Middle frontal gyrus (tissue), 1 donor: Measurements from ENCODE around the gene HOXC9.

Experiments
- DNase-seq: peaks from one replicate; pipeline ENCODE4 v3.0.0-alpha.2; 2015; ENCODE audit warnings: low spot score; ENCODE audit errors: extremely low spot score

Gene HOXC9

DNA sequence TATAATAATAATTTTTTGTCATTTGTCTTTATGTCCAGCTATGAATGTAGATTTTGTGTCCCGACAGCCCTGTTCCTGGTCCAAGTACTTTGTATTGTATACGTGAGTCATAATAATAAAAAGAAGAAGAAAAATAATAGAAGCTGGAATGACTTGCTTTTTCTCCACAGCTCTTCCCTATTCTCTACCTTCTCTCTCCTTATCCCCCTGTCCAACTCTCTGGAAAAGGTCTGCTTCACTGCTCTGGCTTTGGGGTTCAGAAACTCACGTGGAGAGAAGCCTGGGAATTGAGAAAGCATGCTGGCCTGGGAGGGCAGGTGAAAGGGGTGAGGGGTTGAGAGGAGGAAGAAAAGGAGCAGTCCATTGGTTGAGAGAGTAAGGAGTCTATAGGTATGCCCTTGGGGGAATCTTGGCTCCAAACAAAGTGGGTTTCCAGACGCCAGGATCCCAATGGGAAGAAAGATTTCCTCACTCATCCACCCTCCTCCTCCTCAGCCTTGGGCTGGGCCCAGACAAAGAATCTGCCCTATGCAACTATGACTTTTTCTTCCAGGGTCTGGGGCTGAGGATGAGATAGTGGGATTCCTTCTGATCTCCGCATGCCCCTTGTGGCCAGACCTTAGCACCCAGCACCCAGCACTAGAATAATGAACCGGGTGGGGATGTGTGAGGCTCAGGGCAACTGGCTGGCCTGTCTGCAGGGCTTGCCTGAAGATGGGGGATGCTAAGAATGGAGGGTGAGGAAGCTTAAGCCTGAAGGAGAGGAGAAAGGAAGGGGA lies 12.9 kb downstream of the HOXC9 start:
- no peak for DNase-seq

DNA sequence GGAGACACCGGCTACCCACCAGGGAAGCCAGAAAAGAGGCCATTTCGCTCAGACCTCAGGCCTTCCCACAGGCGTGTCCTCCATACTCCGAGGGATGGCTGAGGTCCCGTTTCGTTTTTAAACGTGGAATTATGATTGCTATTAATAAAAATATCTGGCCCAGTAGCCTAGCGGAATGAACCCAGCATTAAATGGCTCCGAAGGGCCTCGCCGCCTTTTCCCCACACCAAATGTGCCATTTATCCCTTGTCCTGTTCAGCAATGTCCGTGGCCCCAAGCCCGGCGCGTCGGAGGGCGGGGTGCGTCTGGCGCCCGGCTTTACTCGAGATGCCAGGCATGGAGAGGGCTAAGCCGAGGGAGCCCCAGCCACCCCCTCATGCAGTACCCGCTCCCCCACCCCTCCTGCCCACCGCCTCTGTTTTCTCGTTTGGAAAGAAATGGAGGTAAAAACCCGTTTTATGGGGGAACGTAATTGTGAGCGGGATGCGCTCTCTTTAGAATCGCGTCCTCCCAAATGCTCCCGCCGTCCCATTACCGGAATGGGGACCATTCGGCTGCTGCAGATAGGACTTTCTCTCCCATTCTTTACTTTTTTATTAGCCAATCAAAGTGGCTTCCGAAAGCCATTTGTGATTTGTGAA lies 14.5 kb downstream of the HOXC9 start:
- DNase-seq = no peak

DNA sequence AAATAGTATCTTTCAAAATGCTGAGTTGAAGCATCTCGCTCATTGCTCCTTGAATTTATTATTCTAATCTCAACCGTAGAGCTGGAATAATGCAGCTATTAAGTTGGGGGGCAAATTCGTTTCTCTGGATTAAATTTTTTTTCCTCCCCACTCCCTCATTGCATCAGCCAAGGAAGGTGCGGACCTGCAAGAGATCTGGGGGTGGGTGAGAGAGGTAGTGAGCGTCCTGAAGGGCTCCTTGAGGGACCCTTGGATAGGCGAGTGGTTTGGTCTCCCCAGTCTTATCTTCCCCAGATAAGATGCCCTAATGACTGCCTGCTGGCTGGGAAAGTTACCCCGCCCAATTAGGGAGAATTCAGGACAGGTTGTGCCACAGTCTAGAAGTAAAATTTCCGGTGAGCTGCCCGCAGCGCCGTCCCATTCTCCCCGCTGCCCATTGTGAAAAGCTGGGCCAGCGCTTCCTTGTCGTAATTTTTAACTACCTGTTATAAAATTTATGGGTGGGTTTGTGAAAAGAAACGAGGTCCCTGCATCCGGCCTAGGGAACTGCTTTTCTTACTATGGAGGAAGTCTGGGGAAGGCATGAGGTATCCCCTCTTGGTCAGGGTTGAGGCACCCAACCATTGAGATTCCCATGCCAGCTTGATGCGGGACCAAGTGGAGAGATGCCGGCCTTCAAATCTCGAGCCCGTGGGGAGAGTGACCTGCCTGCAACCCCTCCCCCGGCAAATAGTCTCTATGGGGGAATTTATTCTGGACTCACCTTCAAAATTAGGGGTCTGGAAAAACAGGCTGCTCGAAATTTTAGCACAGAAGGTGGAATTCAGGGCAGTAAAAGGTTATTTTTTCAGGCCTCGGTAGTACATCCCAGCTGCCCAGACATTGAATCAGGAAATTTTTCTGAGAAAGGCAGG lies 15.3 kb downstream of the HOXC9 start:
- no peak for DNase-seq

DNA sequence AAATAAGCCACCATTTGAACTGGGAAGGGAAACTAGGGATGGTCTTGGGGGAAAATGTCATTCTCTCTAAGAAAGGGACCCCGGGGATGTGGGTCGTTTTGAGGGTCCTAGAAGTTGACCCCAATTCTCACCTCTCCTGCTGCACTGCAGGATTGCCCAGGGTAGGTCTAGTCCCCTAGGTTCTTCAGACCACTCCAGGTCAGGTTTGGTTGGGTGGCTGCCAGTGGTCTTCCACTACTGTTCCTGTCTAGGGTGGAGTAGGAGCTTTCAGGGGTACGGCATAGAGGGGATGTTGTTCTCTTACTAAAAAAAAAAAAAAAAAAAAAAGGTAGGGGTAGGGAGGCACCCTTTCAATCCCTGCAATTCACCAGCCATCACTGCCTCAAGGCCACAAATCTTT lies 16.1 kb downstream of the HOXC9 start:
- no peak for DNase-seq

DNA sequence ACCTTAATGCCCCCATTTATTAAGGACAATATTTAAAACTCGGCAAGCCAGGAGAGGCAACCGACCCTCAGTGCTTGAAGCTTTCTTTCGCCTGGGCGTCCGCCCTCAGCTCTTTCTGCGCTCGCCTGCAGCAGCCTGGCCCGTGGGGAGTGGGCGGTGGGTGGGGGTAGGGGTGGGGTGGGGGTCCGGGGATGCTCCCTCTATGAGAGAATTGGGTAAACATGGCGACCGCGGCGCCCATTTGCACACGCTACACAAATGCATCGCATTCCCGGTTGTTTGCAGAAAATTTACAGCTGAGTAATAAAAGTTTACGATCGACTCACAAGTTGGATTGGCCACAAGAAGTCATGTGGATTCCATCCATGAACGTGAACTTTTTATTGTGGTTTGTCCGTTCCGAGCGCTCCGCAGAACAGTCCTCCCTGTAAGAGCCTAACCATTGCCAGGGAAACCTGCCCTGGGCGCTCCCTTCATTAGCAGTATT lies 16.6 kb downstream of the HOXC9 start:
- no peak for DNase-seq

DNA sequence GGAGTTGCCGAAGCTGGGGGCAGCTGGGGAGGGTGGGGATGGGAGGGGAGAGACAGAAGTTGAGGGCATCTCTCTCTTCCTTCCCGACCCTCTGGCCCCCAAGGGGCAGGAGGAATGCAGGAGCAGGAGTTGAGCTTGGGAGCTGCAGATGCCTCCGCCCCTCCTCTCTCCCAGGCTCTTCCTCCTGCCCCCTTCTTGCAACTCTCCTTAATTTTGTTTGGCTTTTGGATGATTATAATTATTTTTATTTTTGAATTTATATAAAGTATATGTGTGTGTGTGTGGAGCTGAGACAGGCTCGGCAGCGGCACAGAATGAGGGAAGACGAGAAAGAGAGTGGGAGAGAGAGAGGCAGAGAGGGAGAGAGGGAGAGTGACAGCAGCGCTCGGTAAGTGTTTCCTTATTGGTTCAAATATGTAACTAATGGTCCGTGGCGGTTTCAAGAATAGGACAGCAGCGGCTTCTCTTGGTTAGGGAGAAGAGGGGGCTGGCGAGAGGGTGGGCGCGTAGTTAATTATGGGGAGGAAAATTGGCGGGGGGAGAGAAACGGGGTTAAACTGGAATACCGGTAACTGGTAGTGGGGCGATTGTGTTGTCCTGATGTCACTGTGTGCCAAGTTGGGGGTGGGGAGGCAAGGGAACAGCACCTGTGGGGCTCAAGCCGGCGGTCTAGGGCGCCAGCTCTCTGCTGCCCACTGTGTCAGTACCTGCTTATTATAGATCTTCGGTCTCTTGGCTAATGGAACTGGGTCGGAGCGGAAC lies 17.2 kb downstream of the HOXC9 start:
- no peak for DNase-seq

DNA sequence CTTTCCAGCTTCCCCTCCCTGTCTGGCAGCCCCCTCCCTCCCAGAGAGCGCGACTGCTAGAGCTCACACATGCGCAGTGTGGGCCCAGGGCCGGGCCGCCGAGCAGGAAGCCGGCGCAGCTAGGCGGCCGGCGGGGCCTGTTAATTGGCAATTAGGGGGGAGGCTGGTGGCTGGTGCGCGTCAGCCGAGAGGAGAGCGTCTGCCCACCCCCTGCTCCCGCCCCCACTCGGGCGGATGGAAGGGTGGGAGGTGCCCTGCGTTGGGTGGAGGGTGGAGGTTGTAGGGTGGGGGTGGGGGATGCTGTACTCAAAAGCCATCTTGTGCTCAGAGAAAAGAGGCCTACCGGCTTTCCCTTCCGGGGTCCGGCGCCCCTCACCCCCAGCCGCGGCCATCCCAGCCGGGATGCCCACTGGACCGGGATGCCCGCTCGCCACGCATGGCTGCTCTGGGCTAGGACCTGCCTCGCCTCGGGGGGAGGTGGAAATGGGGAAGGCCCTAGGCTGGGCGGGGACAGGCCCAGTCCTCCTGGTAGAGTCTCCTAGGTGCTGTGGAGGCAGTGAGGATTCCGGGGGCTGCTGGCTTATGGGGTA lies 18.0 kb downstream of the HOXC9 start:
- DNase-seq = no peak

DNA sequence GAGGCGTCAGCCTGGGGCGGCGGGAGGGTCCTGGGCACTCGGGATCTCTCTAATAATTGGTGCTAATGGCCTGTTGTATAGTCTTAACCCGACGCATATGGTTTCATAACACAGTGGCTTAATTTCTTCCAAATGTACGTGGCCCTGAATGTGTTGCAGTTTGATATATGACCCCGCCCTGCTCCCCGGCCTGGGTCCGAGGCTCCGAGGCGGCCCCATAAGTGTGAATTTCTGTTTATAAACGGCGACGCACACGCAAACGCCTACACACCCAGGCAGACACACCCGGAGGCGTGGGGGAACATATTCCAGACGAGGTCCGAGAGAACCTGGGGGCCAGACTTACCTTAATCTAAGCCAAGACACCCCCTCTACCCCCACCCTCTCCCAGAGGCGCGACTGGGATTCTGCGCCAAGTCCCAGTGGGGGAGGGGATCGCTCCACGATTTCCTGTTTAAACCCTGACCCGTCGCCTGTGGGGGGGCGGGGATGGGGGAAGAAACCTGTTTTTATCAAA lies 18.6 kb downstream of the HOXC9 start:
- DNase-seq = no peak

DNA sequence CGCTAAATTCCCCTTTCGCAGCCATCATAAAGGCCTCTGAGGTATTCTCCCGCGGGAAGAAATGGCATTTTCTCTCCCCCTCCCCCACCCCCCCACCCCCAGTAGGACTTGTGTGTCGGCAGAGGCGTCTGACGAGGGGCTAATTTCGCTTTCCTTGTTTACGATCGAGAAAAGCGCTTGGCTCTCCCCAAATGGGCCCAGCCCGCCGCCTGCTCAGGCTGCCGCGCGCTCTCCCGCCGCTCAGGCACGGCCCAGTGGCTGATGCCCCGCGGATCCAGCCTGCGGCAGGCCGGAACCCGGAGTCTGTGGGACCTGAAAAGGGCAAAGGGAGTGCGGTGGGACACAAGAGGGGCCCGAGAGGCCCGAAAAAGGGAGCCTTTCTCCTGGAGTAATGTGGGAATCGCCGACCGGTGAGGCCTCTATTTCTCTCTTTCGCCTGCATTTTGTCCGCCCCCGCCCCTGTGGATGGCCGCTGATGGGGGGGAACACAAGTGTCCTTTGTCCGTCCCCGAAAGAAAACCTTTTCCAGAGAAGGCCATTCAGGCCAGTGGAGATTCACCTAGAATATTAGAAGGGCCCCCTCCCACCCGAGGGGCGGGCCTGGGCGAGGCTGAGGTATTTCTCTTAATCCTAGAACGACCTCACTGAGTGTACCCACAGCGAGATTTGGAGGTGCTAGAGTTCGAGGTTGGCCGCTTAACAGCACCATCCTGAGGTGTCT lies 19.3 kb downstream of the HOXC9 start:
- no peak for DNase-seq

DNA sequence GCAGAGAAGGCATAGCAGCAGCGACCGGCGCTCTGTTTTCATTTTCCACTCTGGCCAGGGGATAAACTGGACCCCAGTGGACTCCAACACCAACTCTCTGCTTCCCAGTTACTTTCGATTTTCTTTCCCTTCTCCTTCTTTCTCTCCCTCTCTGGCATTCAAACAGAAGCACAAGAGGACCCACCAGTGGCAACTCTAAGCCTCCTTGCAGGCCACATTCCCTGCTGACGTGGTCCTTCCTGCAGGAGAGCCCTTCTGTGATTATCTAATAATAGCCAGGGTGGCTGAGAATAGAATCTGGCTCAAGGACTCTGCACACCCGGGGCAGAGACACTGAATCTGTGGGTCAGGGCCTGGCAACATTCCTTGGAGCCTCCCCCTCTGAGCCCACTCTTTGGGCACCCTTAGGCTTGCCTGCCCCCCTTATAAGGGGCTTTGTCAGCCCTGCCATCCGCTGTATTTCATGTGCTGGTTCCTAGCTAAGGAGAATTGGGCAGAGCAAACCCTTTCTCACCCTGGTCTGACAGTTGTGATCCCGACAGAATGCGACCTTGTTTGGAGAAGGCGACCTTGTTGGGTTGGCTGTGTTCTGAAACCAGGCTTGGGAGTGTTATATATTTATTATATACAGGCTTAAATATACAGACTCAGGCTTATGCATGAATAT lies 20.1 kb downstream of the HOXC9 start:
- no peak for DNase-seq

DNA sequence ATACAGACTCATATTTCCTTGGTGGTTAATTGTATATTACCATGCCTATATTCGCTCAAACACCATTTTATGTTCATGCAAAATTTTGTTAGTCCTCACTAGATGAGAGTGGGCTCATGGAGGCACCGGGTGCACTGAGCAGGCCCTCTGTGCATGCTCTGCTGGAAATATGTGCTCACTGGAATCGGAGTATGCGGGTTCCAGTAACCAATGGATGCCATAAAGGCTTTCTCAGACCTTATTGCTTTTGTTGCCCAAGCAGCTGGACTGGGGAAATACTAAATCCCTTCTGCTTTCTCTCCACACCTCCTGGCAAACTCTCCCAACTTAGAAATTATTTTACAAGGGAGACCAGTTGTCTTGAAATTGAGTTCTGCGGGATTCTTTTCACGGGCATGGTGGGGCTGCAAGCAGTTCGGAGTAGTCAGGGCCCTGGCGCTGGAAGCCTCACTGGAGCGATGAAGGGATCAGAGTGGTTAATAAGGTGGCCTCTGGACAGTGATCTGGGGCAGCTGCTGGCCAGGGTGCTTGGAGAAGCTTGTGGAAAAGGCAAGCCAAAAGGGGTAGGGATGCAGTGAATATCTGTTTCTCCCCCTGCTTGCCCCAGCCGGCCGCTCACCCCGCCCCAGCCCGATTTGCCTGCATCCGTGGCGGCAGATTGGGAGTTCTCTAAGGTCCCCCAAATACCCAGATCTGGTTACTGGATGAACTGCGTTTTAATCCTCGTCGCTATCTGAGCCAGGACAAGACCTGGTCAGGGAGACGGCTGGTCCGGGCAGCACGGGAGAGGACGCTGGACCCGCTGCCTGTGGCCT lies 20.8 kb downstream of the HOXC9 start:
- DNase-seq = no peak

DNA sequence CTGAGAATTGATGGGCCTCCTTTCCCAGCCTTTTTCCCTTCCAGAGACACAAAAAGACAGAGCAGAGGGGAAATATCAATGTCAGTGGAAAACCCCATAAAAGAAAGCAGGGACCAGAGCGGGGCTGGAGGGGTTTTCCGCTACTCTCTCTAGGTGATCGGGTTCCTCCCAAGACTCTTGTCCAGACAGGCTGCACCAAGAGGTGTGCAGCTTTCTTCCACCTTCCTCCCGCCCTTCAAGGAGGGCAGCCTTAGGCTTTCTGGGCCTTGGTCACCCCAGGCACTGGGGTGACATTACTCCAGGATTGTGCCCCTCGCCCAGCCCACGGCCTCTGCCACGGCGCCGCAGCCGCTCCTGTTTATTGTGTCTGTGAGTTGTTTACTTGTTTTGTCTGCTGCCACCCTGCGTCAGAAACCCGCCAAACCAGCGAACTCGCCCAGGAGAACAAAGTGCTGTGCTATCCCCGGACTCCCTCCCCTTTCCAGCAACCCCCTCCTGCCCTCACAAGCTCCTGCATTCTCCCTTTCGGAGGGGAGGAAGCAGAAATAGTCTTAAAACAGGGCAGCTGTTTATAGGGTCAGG lies 21.6 kb downstream of the HOXC9 start:
- no peak for DNase-seq

DNA sequence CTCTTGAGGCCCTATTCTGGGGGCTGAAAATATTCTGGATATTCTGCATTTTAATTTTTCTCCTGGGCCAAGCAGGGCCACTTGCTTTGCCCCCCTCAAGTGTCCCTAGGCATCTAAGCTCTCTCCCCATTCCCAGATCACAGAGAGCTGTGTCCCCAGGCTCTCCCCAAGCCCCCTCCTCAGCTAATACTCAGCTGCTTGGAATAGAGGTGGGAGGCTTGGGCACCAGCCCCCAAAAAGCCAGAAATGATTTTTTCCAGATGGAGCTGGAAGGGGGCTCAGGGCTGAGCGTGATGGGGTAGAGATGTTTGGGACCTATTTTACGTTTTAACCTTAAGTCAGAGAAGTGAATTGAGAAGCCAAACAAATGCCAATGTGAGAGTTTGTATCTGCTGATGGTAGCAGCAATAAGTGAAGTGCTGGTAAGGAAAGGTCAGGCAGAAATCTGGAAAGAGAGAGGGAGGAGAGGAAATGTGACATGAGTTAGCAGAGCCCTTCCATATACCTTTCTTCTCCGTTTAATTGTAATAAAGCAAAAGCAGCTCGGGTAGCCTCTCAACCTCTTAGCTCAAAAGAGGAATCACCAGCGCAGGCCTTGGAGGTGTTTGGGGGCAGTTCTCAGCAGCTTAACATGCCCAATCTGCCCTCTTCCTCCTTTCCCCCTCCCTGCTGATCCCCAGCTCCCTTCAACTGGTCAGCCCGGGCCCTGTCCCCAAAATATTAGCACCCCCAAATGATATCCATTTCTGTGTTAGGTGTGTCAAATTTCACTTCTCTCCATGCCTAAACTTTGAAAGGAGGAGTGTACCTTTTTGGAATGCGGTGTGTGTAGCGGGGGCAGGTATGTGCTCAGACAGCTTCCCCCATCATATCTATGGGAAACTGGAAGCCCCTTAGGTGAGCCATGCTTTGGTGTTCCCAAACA lies 23.3 kb downstream of the HOXC9 start:
- no peak for DNase-seq

DNA sequence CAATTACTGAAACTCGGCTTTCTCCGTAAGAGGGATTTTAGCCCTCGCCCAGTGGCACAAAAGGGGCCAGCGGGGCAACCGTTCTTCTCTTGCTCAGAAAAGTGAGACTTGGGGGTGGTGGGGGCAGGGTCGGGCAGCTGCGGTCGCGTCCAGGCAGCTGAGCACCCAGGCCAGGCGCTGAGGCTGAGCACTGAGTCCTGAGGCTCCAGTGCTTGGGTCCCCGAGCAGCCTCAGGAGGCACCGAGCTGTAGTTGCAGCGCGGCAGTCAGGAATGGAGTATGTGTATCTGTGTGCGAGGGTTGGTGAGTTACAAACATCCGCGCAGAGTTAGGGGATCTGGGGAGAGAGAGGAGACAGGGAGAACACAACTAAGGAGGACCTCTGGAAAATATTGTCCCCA lies 24.2 kb downstream of the HOXC9 start:
- DNase-seq = no peak

DNA sequence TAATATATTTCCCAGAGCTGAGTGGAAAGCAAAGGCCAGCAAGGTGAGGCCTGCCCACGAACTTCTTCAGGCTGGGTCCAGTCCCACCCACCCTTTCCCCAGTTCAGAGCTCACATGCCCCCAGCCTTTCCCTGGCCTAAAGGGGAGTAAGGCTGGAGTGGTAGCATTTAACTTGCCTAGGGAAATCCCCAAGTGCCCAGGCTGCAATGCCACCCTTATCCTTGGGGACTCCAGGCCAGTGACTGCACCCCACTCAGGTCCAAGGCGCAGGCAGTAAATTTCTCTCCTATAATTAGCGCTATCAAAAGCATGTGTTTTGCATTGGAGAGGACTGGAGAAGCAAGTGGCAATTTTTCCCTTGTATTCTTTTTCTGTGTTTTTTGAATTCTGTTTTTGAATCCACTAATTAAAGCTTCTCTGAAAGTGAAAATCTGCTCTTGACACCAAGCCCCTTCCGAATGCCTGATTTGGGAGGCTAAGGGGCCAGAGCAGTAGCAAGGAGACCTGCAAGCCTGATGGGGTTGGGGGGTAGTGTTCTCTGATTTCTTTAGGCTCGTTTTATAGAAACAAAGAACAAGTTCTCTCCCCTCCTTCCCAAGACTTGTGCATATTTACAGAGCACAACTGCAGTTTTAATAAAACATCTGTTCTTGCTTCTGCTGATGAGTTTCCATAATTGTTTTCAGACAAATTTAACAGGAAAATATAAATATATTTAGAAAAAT lies 24.8 kb downstream of the HOXC9 start:
- DNase-seq = no peak
